Activated CD8-positive, alpha-beta memory T cell treated with anti-CD3 and anti-CD28 coated beads for 1 hour (primary cell): ENCODE results near the gene TNIK.
"Not testable (repeated sequence)": the region's sequence is repeated elsewhere in the genome, so short reads cannot be mapped to it uniquely, and the experiment has no call there.

Experiments used
- DNase-seq, 2 donors: peaks; one replicate each; pipeline ENCODE4 v3.0.0-alpha.2; 2020; ENCODE audit warnings: low read depth in 1 of 2; ENCODE audit errors: extremely low read depth in 1 of 2

TNIK gene

DNA sequence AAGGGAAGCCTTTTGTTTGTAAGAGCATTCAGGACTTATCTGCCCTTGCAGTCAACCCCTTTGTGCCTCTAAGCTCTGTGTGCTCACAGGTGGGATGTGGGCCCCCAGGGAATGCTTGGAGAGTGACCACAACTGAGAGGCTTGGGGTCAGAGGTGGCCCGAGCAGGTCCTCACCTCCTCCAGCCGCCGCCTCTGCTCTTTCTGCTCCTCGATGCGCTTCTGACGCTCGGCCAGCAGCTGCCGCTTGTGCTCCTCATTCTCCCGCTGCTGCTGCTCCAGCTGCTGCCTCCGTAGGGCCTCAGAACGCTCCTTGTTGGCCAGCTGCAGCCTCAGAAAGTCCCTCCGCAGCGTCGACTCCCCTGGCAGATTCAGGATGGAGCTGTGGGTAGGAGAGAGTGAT is 302.9 kb downstream of the TNIK start:
- no peak for DNase-seq

DNA sequence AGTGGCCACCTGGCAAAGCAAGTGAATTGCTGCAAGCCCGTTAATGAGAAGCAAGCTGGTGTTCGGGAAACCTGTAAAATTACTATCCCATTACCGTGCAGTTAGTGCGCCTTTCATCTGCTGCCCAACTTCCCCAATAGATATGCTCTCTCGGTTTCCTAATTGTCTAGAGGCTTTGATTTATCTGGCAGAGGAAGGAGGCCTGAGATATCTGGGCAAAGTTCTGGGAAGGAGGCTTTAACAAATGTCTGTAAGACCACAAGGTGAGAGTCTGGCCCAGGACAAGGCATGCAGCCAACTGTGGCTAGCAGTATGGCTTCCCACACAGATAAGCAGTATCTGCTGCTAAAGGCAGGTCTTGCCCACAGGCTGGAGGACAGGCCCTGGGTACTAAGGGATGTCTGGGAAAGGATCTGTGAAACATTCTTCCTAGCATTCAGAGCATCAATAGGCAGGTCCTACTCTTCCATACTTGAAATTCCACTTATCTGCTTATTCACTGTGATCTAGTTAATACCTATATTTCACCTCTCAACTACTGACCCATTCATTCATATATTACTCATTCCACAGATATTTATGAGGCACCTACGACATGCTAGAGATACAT is 303.7 kb downstream of the TNIK start:
- DNase-seq: no peak

DNA sequence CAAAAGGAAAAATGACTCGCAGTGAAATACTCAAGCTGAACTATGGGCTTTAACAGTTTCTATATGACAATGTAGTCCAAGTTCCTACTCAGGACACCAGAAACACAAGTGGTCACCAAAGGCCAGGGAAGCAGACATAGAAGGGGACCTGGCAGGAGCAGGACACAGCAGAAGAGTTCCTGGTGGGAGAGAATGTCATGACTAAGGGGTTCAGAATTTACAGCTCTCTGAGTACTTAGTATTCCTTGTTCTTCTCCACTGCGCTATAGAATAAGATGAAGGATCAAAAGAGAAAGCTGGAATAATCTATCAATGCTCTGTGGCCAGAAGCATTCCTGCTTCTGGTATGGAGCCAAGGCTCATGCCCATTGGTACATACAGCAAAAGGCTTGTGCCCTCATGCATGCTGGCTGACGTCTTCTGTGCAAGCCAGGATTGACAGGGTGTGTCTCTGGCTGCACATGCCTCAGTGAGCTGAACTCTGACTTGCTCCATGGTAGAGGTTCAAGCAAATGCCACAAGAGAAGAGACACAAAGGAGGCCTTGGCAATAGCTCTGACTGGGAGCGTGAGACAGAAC is 305.0 kb downstream of the TNIK start:
- DNase-seq: no peak

DNA sequence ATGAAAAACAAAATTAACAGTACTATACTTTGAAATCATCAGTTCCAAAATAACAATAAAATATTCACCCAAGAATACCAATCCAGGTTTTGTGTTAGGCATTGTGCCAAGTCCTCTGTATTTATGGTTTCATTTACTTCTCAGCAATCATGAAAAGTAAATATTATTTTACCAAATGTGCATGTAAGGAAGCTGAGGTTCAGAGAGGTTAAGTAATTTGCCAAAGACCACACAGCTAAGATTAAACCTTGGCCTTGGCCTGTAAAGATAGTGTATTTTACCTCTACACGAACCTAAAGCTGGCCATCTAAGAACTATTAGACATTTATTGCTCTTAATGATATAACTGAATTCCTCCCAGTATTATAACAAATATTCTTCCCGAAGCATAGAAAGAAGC is 309.3 kb downstream of the TNIK start:
- DNase-seq: no peak

DNA sequence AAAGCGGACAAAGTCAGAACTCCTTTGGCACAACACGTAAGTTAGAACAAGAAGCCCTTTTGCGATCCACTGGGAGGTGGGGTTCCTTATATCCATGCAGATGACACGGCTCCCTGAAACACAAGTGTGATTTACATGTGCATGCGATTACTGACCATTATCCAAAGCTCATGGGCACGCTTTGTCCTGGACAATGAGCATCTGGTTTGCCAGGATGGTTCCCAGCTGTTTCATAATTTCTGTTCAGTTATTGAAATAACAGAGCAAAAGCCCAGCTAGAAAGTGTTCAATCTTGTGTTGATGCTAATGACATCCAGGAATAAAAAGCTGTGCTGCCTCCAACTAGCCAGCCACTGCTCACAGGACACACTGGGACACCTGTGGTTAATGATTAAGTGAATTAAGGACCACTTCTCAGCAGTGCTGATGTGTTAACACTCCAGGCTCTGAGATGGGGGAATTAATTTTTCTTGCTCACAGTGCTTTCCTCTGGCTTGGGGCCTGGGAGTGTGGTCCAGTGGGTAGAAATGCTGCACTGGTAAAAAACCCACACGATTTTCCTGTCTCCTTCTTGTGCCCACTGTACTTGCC is 310.6 kb downstream of the TNIK start:
- DNase-seq: no peak

DNA sequence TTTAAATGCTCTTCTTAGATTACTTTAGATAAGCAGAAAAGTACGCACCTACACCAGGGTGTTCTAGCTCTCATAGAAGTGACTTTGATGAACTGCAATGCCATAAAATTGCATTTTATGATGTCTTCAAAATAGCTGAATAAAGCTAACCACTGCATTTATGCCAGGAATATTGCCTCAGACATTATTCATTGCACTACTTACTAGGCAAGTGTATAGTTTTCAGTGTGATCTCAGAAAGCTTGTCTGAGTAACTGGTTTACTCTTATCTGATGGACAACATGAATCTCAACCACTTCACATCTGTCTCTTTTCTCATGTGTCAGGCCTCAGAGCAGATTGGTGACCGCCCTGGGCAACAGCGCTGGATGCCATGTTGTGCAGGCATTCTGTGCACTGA is 314.4 kb downstream of the TNIK start:
- DNase-seq: no peak

DNA sequence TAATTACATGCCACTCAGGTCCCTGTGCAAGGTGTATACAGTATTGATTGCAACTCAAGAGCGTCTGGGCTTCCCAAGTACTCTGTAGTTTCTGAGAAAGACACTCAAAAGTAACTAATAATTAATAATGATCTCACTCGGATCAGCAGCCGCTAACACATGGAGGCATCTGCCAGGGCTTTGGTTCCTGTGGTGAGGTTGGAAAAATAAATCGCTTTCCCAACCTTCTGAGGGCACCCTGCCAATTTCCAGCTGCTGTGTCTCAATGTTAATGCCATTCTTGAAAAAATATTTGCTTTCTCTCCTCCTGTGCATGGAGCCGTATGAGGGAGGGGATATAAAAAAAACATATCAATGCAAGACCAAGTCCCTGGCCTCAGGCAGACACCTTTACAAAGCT is 317.2 kb downstream of the TNIK start:
- DNase-seq: no peak

DNA sequence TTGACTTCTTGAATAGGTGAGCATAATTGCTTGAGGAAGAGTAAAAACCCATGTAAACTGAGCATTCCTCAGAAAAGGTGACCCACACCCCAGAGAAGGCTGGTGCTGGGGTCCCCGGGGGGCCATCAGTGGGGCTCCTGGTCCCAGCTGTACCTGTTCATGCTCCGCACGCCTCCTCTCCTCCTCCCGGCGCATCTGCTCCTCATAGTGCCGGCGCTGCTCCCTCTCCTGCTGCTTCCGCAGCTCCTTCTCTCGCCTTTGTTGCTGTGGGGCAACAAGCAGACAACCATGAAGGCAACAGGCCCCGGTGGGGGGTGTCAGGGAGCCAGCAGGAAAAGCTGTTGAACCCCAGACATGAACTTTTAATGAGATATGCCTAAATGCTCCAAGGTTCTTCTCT is 320.0 kb downstream of the TNIK start:
- no peak for DNase-seq

DNA sequence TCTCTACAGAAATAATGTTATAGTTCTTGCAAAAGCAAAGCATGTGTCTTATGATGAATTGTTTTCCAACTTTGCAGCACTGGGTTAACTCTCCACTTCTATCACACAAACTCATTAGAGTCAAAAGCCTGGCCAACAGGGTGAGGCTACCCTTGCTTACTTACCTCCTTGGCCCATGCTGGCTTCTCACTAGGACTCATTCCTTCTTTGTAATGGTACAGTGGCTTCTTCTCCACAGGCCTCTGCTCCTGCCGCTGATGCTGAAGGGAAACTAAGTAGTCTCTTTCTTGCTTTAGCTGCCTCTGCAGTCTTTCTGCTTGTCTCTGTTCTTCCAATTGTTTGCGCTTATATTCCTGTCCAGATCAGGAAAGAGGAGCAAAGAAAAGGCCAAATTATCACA is 322.2 kb downstream of the TNIK start:
- DNase-seq: no peak

DNA sequence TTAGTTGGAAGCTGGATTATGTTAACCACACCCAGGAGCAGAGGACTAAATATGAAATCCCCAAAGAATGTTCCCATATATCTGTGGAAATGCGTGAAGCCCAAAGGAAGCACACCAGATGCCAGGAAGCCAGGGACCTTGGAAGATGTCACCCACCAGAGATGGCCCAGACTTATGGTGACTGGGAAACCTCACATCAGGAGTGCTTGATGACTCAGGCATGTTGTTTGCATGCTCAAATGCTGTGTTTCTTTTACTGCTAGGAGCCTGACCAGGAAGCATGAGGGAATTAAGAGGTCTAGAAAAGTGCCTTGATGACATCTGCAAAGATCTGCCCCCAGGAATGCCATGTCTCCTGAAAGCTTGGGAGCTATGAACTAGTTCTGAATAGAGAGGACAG is 324.7 kb downstream of the TNIK start:
- no peak for DNase-seq

DNA sequence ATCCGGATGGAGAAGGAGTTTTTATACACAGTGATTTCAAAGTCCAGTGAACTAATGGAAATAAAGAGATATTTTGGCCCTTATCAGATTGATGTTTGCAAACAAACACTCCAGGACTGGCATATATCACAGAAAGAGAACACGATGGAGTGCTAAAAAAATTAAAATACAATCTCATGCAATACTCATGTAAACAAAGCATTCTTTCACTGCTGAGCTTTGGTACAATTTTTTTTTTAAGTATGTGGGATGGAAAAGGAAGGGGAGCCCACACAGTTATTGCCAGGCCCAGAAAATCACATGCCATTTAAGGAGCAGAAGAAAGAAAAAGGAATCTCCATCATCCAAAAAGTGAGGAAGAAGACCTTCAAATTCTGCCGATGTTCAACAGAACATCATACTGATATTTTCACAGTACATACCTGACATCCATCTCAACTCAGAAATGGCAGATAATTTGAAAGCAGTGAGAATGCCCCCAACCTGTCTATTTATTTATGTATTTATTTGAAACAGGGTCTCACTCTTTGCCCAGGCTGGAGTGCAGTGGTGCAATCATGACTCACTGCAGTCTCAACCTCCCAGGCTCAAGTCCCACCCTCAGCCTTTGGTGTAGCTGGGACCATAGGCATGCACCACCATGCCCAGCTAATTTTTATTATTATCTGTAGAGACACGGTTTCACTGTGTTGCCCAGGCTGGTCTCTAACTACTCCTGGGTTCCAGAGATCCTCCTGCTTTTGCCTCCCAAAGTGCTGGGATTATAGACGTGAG is 326.2 kb downstream of the TNIK start:
- no peak for DNase-seq

DNA sequence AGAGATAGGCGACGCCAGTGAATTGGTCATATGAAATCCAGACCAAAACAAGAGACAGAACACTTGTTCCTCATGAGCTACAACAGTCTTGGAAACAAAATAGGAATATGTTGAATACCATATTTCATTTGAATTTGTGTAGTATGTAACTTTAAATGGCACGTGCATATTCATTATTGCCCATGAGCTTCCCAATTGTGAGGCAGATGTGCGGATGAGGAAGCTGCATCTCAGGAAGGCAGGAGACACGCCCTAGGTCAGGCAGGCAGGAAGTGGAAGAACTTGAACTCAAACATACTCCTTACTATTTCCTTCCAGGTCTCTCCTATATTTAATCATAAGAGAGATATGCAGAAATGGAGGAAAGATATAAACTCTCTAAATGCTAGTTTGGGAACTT is 326.9 kb downstream of the TNIK start:
- DNase-seq: no peak

DNA sequence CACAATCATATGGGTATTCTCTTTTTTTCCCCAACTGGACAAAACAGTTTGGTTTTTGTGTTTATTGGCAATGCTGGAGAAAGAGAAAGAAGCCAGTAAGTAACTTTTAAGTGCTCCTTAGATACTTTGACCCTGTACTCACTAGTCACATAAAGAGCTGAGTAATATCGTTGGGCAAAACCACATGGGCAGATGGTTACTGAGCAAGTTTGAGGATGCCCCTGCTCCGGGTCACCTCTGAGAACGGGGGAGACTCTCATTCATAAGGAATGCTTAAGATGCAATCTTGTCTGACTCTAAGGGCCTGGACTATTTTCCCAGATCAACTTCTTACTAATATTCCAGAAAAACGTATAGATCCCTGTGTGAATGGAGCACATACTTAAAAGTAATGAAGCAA is 327.3 kb downstream of the TNIK start:
- DNase-seq: no peak

DNA sequence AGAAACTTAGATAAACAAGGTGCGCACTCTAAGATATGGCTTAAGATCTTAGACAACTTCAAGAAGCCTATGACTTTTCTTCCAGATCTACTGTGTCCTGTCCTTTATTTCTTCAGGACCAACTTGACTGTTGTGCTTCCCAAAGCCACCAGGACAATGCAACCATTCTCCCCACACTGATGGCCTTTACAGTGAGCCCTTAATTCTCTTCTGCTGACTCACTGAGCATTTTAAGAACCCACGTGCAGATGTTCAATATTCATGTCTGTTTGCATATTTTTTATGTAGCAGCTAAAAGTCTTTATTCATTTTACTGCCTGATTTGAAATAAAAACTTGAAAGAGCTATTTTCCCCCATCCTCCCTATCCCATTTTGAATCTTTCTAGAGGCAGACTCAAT is 330.4 kb downstream of the TNIK start:
- no peak for DNase-seq

DNA sequence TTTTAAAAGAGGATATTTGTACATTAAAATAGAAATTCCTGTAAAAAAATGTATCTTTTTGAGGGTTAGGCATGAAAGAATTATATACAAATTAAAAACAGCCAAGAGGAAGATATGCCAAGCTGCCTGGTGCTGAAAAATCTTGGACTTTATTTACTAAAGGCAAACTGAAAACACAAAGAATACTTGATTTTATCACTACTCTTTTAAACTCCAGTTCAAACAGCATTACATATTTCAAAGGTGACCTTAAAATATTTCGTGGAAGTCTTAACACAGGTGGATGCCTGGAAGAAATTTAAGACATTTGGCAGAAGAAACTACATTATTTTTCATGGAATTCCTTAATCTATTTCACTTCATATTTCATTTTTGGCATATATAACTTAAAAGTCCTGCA is 332.6 kb downstream of the TNIK start:
- DNase-seq: no peak

DNA sequence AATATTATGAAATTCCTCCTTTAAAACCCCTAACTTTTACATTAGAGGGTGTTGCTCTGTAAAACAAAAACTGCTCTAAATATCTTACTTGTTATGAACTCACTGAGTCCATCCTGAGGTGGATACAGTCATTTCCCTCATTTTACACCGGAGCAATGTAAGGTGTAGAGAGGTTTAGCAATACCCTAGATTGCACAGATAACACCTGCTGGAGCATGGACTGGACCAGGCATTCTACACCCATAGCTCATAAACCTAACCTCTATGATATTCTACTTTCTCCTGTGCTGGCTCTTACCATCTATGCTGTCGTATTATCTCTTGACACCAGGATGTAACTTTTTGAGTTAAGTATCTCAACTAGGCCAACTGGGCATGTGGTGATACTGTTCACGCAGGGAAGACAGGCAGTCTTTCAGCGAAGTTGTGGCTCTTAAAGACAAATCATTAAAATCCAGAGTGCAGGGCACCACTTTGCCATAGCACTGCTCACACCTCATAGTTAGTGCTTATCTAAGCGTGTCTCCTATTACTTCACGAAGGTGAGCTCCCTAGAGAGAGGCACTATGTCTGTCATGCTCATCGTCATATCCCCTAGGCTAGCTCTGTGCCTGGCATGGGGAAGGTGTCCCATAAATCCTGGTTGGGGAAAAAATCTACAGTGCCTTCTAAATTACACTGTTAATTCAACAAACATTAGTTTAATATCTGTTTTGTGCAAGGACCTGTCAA is 333.6 kb downstream of the TNIK start:
- no peak for DNase-seq

DNA sequence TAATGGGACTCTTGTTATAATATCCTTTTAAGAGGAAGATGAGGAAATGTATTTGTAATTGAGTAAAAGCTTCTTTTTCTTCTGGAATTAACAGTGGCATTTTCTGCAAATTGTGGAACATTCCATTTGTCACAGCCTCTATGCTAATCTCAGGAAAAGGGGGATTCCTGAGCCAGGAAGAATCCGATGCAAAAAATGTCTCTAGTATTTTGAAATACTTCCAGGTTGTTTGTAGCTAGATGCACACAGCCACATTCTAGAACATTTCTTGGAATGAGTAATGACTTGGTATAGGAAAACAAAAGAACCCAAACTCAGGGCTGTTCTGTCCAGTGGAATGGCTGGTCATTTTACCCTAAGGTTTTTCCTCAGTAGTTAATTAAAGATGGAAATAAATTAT is 335.2 kb downstream of the TNIK start:
- DNase-seq: no peak

DNA sequence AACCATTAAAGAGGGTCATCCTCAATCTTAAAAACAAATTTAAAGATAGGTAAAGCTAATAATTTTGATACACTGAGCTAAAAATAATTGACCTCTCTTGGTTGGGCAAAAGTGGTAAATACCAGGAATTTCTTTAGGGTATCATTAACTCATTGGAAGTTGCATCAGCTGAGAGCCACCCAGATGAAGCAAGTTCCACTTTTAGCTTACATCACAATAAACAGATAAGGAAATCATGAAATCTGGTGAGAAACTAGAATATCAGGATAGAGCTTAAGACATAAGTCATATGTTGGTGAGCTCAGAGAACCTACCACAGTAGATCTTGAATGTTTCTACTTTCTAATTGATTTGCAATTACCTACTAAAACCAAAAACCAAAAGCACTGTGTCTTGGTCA is 336.3 kb downstream of the TNIK start:
- no peak for DNase-seq

DNA sequence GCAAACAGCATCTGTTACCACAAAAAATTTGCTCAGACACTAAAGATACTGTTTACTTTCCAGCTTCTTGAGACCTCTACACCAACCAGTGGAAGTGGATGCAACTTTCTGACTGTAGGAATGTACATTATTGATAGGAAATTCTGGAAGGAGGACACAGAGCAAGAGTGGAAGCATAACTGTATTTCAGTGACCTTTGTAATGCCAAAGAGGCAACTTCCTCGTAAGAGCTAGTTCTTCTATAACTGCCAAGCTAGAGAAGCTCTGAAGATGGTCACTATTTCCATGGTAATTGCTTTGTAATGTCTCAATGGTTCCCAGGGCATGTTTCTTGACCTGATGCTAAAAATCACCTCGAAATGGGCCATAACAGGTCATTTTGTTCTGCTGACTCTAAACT is 337.3 kb downstream of the TNIK start:
- DNase-seq: no peak

DNA sequence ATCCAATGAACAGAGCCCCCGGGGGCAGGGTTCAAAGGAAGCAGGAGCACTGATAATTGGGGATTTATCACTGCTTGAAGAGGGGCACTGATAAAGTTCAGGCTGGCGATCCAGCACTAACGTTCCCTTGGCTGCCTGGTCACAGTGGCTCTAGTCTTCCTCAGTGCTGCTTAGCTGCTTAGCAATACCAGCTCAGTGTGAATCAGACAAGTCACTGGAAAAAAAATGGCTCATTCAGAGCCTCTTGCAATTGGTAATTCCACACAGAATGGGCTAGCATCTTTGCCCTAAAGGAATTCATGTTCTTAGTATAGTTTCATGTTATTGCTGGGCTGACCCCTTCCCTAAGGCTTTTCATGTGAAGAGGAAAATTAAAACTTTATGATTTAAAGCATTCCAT is 338.0 kb downstream of the TNIK start:
- DNase-seq: no peak

DNA sequence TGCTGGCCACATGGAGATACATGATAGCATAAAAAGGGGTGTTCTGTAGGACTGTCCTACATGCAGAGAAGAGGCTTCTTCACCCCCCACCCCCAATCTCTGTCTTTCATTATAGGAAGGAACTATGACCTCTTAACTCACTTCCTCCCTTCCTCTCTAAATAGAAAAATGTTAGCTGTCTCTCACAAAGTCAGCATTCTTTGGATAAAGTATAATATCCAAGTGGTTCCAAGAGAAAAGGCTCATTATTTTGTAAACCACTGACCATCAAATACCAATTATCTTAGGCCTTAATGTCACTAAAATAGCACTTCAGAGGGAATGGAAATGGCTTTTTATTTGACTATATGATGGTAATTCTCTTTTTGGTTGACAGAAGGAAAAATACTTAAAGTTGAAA is 338.4 kb downstream of the TNIK start:
- no peak for DNase-seq

DNA sequence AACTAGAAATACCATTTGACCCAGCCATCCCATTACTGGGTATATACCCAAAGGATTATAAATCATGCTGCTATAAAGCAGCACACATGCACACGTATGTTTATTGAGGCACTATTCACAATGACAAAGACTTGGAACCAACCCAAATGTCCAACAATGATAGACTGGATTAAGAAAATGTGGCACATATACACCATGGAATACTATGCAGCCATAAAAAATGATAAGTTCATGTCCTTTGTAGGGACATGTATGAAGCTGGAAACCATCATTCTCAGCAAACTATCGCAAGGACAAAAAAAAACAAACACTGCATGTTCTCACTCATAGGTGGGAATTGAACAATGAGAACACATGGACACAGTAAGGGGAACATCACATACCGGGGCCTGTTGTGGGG is 340.8 kb downstream of the TNIK start:
- not testable (repeated sequence) for DNase-seq
